CD4-positive, alpha-beta T cell treated with Interferon gamma for 1 hour (primary cell): Measurements from ENCODE around the gene GAD1.
A peak's percentile ranks its signal among the peaks of the same experiment; 100 is the strongest.

Experiments used
- DNase-seq: peaks from one replicate; pipeline ENCODE4 v3.0.0-alpha.2; 2020

Gene GAD1

DNA sequence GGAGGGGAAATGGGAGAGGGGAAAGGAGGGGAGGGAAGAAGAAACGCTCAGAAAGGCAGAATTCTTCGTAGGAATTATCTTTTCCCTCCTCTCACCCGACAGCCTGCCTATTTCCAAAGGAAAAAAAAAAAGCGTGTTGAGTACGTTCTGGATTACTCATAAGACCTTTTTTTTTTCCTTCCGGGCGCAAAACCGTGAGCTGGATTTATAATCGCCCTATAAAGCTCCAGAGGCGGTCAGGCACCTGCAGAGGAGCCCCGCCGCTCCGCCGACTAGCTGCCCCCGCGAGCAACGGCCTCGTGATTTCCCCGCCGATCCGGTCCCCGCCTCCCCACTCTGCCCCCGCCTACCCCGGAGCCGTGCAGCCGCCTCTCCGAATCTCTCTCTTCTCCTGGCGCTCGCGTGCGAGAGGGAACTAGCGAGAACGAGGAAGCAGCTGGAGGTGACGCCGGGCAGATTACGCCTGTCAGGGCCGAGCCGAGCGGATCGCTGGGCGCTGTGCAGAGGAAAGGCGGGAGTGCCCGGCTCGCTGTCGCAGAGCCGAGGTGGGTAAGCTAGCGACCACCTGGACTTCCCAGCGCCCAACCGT, at the start of gene GAD1:
Gene GAD1, plus strand, starts transcription at position 384 of the 589 bp plus-strand sequence. CDS start 1,705 bp downstream, outside the sequence.
- DNase-seq: peak; percentile 41

GRCh38 chr2:170770008-170770605, 46.6 kb upstream of the GAD1 start, which contains the start of gene ERICH2:
Gene ERICH2, plus strand, starts transcription at chr2:170770378. Its CDS starts 304 bp downstream, at chr2:170770682.
- peak; percentile 38 for DNase-seq

DNA sequence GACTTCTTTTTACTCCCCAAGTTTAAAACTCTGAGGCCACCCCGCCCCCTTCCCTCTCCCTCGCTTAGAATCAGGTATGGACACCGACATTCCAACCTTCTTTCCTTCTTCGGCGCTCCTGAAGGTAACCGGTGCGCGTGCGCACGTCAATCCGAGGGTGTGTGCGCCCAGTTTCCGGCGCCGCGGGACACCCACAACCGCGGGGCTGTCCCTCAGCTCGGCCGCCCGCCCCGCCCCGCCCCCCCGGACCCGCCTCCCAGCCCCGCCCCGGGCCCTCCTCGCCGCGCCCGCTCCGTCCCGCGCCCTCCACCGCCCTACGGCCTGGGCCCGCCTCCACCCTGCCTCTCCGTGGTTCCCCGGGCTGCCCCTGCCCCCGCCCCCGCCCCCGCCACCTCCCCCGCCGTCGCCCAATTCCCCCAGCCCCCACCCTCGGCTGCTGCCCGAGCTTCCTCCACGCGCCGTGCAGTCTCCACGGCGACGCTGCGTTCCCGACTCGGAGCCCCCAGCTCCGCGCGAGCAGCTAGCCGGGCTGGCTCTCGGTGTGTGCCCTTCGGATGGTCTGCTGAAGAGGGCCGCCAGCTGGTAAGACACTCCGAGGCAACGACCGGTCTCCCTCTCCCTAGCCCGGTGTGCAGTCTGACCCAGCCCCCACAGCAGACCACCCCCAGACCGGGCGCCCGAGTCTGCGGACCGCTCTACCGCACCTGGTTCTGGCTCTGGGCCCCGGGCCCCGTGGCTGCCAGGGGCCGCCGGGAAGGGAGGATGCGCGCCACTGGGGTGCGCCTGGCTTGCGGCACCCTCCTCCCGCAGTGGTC, 45.9 kb upstream of the GAD1 start:
- DNase-seq: peak; percentile 77

DNA sequence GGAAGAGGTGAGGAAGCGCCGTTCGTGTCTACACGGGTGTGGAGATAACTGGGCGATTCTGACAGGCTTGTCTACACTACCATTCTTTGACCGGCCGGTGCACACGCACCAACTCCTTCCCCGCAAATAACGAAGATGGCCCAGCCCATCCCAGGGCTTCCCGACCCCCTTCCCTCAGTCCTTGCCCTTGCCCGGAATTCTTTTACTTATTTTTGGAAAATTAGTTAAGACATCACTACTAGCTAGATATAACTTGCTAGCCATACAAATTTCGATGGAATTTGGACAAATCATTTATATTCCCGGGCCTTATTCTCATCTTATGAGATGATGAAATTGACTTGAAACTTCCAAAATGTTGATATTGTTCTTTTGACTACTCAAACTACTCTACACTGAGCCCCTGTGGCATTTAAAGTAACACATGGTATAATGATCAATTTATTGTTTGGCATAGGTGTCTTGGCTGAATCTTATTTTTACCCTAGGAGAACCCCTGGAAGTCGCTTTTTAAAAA, 45.2 kb upstream of the GAD1 start:
- no peak for DNase-seq

DNA sequence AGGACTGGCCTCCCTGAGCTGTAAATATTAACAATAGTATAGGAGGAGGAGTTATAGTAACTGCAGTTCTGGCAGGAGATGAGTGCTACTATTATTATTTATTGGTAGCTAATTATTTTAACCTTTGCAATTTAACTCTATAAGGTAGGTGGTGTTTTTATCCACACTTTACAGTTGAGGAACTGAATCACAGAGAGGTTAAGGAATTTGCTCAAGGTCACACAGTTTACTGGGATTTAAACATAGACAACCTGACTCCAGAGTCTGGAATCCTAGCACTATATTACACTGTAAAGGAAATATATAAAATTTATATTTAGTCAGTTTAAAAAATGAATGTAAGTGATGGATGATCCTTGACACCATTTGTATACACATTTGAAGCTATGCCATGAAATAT, 44.4 kb upstream of the GAD1 start:
- no peak for DNase-seq

DNA sequence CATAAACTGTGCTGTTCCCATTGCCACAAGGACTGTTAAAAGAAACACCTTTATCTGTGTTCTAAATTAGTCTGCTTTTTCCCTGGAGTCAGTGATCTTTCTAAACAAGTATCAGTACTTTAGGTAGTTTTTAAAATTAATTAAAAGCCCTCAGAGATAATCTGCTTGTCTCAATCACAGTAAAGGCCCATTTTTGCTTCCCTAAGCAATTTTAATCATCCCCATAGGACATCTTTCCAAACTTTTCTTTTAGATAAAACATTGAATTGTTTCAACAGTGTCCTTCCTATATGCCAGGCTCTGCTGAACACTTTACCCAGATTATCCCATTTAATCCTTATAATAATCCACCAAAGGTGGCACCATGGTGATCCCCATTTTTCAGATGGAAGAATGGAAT, 42.6 kb upstream of the GAD1 start:
- DNase-seq: no peak

- DNase-seq: no peak
These were observed 37.8 kb upstream of the GAD1 start for GRCh38 chr2:170778900-170779299.

DNA sequence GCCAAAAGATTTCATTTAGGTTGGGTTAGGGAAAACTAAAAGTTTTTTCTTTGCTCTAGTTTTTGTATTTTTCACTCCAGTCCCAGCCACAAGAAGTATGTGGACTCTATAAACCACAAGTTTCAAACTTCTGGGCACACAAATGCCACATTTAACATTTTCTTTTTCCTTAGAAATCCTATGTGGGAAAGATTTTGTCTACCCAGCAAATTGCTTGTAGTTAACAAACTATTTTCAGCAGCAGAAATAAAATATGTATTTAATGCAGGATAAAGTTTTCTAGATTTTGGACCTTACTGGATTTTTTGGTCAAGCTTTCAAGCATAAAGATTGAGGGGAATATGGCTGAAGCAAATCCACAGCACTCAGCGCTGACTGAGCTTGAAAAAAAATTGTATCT, 37.4 kb upstream of the GAD1 start:
- no peak for DNase-seq

DNA sequence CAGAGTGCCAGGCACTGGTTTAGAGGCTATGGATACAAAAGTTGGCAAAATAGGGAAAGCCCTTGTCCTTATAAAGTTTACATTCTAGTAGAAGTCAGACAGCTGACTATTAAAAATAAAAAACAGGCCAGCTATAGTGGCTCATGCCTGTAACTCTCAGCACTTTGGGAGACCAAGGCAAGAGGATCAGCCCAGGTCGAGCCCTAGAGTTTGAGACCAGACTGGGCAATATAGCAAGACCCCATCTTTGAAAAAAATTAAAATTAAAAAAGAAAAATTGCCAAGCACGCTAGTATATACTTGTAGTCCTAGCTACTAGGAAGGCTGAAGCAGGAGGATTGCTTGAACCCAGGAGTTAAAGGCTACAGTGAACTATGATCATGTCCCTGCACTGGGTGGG, 34.0 kb upstream of the GAD1 start:
- no peak for DNase-seq

DNA sequence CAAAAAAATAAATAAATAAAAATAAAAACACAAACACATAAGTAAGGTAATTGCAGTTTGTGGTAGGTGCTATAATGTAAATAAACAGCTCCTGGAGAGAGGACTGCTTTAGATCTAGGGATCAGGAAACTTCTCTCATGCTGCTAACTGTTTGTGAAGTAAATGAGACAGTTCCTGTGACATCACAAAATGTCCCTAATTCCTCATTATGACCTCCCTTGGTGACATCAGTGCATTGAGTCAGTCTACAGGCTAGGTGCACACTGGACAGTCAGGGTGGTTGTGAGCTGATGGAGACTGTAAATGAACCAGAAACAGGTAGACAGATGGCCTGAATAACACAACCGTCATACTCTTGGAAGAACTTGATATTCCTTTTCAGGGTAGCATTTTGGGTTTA, 33.1 kb upstream of the GAD1 start:
- DNase-seq: no peak

GRCh38 chr2:170798996-170799395, 17.7 kb upstream of the GAD1 start:
- DNase-seq: no peak

DNA sequence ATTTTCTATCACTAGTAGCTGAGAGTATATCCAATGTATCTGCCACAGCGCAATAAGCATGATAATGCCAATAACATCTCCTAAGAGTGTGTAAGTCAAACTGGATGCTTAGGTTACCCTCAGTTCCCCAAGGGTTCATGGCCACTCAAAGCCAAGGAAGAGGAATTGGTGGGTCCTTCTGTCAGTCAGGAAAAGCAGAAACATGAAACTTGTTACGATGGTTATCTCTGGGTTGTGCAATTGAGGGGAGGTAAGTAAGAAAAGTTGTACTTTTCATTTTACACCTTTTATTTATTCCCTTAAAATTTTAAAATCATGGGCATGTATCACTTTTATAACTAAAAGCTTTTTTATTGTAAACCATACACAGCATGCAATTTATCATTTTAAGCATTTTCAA, 10.1 kb upstream of the GAD1 start:
- no peak for DNase-seq

DNA sequence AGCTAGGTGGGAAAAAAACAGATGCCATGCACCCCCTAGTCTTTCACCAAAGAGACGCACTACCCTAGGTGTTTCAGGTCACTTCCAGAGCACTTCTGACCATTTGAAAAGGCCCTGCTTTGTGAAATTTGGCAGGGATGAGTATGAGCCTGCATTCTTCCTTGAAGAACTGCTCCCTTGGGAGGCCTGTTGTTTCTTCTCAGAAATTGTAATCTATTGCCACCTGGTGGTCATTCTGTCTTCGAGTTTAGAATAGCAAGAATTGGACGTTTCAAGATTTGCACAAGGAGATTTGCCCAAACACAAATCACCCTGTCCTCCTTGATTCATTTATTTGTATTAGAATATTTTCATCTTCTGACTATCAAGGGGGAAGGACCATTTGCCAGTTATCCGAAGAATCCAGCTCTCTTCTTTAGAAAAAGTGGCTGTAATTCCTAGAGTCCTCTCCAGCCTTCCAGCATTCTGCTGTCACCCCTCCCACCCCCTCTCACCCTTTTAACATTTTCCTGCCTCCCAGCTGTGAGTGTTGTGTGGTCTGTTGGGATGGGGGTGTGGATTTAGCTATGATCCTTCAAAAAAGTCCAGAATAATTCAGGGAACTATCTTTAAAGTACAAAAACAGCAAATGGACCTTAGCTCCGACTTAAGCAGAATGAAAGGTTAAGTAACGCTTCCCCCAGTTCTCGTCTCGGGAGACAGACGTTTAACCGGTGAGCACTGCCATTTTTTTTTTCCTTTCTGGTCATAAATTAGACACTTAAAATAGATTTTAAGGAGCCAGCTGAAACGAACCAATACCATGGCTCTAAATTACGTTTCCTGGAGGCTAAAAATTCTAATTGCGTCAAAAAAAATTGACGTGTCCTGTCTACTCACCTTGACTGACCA, 3.7 kb upstream of the GAD1 start:
- DNase-seq: no peak

DNA sequence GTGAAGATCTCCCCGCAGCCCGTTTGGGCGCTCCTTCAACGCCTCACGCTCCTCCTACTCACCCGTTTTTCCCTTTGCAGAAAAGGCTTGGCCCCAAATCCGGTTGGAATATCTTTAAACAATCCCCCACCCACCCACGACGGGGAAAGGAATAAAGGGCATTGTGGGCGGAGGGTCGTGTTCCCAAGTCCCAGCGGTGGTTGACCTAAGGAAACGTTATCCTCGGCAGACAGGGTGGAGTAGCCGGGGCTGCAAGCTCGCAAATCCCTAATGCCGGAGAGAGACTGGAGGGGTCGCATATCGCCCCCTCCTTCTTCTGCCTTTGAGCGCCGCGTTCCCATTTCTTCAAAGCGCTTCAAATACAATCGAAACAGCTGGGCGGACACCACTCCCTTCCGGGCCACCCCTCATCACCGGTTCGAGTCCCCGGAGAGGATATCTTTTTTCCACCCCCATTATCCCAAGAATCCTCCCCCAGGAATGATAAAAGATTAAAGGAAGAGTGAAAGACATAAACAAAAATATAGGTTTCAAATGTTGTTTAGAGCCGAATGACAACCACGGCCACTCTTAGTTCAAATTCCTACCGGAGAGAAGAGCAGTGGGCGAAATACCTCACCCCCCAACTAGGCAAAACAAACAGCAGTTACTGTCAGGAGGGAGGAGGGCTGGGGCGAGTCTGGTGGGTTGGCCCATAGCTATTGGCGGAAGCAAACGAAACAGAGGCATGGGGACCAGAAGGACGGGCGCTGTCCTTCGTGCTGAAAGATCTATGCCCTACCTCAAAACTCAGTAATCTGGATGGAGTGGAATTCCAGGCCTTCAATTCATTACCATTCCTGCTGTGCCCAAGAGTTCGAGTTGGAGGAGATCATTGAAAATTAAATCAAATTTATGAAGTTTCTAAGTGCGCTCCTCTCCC, 2.8 kb upstream of the GAD1 start:
- DNase-seq: no peak

DNA sequence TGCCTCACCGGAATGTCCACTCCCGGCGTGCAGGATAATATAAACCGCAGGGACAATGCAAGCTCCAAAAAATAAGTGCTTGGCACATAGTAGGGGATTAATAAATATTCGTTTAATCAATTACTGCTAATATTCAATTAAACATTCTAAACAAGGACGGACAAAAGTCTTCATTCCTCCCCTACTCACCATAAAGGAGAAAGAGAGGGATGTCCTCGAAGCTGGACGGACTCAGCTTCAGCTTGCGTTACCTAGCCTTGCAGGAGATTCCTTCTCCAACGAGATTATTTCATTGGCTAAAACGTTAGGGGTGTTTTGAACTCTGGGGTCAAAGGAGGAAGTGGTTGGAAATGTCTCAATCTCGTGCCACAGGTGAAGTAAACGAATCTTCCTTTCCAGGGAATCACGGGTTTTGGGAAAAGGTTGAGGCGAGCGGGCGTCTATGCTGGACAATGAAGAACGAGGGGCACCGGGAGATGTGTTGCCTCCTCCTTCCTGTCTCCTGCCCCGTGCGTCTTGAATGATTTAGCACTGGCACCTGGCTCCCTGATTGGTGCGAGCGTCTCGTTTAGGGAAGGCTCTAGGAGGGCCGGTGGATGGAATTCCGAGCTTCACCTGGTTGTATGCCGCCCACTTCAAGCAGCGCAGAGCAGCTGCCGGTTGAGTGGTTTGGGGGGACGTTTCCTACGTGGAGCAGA, 2.0 kb upstream of the GAD1 start:
- no peak for DNase-seq

GRCh38 chr2:170815311-170815710, 1.4 kb upstream of the GAD1 start:
- no peak for DNase-seq

- peak; percentile 50 for DNase-seq
These were observed 762 bp upstream of the GAD1 start for GRCh38 chr2:170815746-170816503.

DNA sequence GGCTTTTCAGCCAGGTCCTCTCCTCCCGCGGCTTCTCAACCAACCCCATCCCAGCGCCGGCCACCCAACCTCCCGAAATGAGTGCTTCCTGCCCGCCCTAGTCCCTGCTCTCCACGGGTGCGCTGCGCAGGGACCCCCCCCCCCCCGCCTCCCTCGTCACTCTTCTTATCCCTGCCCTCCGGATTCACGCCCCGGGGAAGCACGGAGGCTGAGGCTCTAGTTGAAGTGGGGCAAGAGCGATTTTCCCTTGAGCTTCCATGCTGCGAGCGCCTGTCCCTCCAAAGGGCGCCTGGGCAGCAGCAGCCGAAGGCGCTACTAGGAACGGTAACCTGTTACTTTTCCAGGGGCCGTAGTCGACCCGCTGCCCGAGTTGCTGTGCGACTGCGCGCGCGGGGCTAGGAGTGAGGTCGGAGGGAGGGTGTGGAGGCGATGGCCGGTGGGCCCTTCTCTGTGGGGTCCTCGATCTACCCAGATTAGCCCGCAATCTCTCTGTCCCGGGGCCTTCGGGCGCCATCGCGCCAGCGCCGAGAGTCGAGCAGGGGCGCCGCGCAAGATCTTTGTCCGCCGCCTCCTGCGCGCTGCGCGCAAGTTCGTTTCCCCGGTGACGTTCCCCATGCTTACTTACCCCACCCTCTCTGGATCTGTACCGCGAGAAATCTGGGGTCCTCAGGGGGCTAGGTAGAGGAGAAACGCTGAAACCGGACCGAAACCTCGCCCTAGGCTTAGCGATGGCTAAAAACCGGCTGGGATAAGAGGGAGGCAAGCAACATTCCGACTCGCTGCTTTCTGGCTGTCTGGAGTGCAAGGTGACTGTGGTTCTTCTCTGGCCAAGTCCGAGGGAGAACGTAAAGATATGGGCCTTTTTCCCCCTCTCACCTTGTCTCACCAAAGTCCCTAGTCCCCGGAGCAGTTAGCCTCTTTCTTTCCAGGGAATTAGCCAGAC, 677 bp downstream of the GAD1 start:
- DNase-seq: no peak
